A549 (cell line): ENCODE data around the gene VIPR2. TPM values are rescaled to one million over a fixed set of nuclear protein-coding genes. Genes with fewer than 3 reads are reported as not detected.

ENCODE experiments used
- ATAC-seq, 2 experiments: fragments of 200-7000 bp in 1 of 2; fragments of >200 bp in 1 of 2; cut with Nextera tagmentation in 1 of 2; cut with Tn5 transposase in 1 of 2; 3 replicates each; pipeline versions ENCODE4 v1.8.0 to v1.9.1; 2018 to 2020; ENCODE audit warnings: mild to moderate bottlenecking in 1 of 2, moderate library complexity in 1 of 2
- CTCF ChIA-PET: fragments of 300-600 bp; sonication (Branson Sonifier 250); formaldehyde crosslinking; extraction: SDS; loops from one replicate; lab custom pipeline; 2021; ENCODE audit warnings: antibody characterized with exemption, inconsistent platforms; lab: Yijun Ruan, JAX
- POLR2A ChIA-PET: fragments of 350-600 bp; formaldehyde crosslinking; extraction: SDS; loops from one replicate; lab custom pipeline; 2021; ENCODE audit warnings: antibody characterized with exemption, inconsistent platforms; lab: Yijun Ruan, JAX
- DNase-seq, 2 experiments: peaks; one replicate each; pipeline versions ENCODE4 v3.0.0 to v3.0.0-alpha.2; 2011 to 2016; ENCODE audit warnings: low read depth in 1 of 2, low spot score in 1 of 2
- FAIRE-seq: peaks from 2 replicates; lab custom pipeline; 2011; peaks lifted over from hg19 to GRCh38; lab: Jason Lieb, UNC
- H3K27ac ChIP-seq, 2 experiments: fragments of >200 bp; sonication (Bioruptor Twin); formaldehyde crosslinking; 3 replicates each; pipeline ENCODE4 v1.5.1; 2016 to 2017
- H3K4me1 ChIP-seq: fragments of >200 bp; sonication (Bioruptor Twin); formaldehyde crosslinking; 3 replicates; pipeline ENCODE4 v1.6.1; 2016
- H3K4me2 ChIP-seq: fragments of >200 bp; sonication (Bioruptor Twin); formaldehyde crosslinking; 3 replicates; pipeline ENCODE4 v1.6.1; 2016
- H3K4me3 ChIP-seq: fragments of >200 bp; sonication (Bioruptor Twin); formaldehyde crosslinking; 3 replicates; pipeline ENCODE4 v1.5.1; 2016
- H3K9me3 ChIP-seq: fragments of >200 bp; sonication (Bioruptor Twin); formaldehyde crosslinking; 3 replicates; pipeline ENCODE4 v1.6.1; 2016
- BHLHE40 ChIP-seq: IDR thresholded peaks from 2 replicates; pipeline ENCODE4 v1.6.1; 2012; ENCODE audit warnings: low read depth, low read length, inconsistent platforms
- CEBPB ChIP-seq, 2 experiments: fragments of >200 bp in 1 of 2; sonication (Bioruptor Twin) in 1 of 2; formaldehyde crosslinking in 1 of 2; IDR thresholded peaks; 2 replicates each; pipeline ENCODE4 v1.6.1; 2012 to 2016
- EHMT2 ChIP-seq: fragments of 200-600 bp; sonication (generic); IDR thresholded peaks from 2 replicates; pipeline ENCODE4 v1.6.1; 2016; ENCODE audit warnings: antibody characterized with exemption, low read depth, mild to moderate bottlenecking, moderate library complexity
- ESRRA ChIP-seq: fragments of 150-350 bp; IDR thresholded peaks from 2 replicates; pipeline ENCODE4 v1.6.1; 2014; ENCODE audit warnings: mild to moderate bottlenecking, low read length, borderline replicate concordance
- FOSB ChIP-seq: fragments of 250-450 bp; sonication (Bioruptor Pico); IDR thresholded peaks from 2 replicates; pipeline ENCODE4 v1.5.0; 2020; ENCODE audit warnings: mild to moderate bottlenecking, moderate library complexity
- HEYL ChIP-seq: fragments of 250-450 bp; sonication (Bioruptor Pico); IDR thresholded peaks from 2 replicates; pipeline ENCODE4 v1.8.0; 2021; ENCODE audit warnings: mild to moderate bottlenecking, moderate library complexity
- HOXA7 ChIP-seq: fragments of 250-450 bp; sonication (Bioruptor Pico); IDR thresholded peaks from 2 replicates; pipeline ENCODE4 v1.5.0; 2020; ENCODE audit warnings: mild to moderate bottlenecking, moderate library complexity
- HOXB13 ChIP-seq: fragments of 250-450 bp; sonication (Bioruptor Pico); IDR thresholded peaks from 2 replicates; pipeline ENCODE4 v1.5.0; 2020; ENCODE audit warnings: low read depth, mild to moderate bottlenecking, moderate library complexity
- HOXB5 ChIP-seq: fragments of 250-450 bp; sonication (Bioruptor Pico); IDR thresholded peaks from 2 replicates; pipeline ENCODE4 v1.5.0; 2020; ENCODE audit warnings: mild to moderate bottlenecking, moderate library complexity
- JUNB ChIP-seq: fragments of >200 bp; sonication (Bioruptor Twin); formaldehyde crosslinking; IDR thresholded peaks from 2 replicates; pipeline ENCODE4 v1.6.1; 2016
- KDM5A ChIP-seq: fragments of 200-600 bp; sonication (generic); IDR thresholded peaks from 2 replicates; pipeline ENCODE4 v1.6.1; 2016; ENCODE audit warnings: antibody characterized with exemption, mild to moderate bottlenecking
- PHF8 ChIP-seq: fragments of 200-600 bp; sonication (generic); IDR thresholded peaks from 2 replicates; pipeline ENCODE4 v1.6.1; 2016; ENCODE audit warnings: low read depth, mild to moderate bottlenecking, antibody characterized with exemption, moderate library complexity, borderline replicate concordance
- POLR2A ChIP-seq: IDR thresholded peaks from 2 replicates; pipeline ENCODE4 v1.6.1; 2012; ENCODE audit warnings: mild to moderate bottlenecking, low read length
- POLR2AphosphoS2 ChIP-seq: conservative IDR thresholded peaks from 2 replicates; pipeline ENCODE4 v1.6.1; 2012; ENCODE audit warnings: low read length, improper control_type of control experiment, inconsistent platforms
- RARB ChIP-seq: fragments of 250-450 bp; sonication (Bioruptor Pico); IDR thresholded peaks from 2 replicates; pipeline ENCODE4 v1.8.0; 2021; ENCODE audit warnings: mild to moderate bottlenecking, moderate library complexity
- TFCP2L1 ChIP-seq: fragments of 250-450 bp; sonication (Bioruptor Pico); IDR thresholded peaks from 2 replicates; pipeline ENCODE4 v1.5.0; 2021; ENCODE audit warnings: mild to moderate bottlenecking
- TP53 ChIP-seq: fragments of 250-450 bp; sonication (Bioruptor Pico); IDR thresholded peaks from 2 replicates; pipeline ENCODE4 v1.5.0; 2021; ENCODE audit warnings: mild to moderate bottlenecking, moderate library complexity
- ZFP36 ChIP-seq: fragments of 450-650 bp; IDR thresholded peaks from 2 replicates; pipeline ENCODE4 v1.6.1; 2014; ENCODE audit warnings: borderline replicate concordance; ENCODE audit not compliant: partially characterized antibody
- ZNF302 ChIP-seq: fragments of 250-450 bp; sonication (Bioruptor Pico); IDR thresholded peaks from 2 replicates; pipeline ENCODE4 v1.9.0; 2021; ENCODE audit warnings: inconsistent platforms, mild to moderate bottlenecking, moderate library complexity
- ZSCAN20 ChIP-seq: fragments of 250-450 bp; sonication (Bioruptor Pico); IDR thresholded peaks from 2 replicates; pipeline ENCODE4 v1.8.0; 2022; ENCODE audit warnings: mild to moderate bottlenecking, moderate library complexity
- WGBS: methylation state at CpG from one replicate; pipeline ENCODE4 v1.1.6; 2017; ENCODE audit errors: missing lambda C conversion rate; 5-methylcytosine and 5-hydroxymethylcytosine counted together
- polyA plus RNA-seq, 4 experiments: library from polyadenylated mRNA; depleted of rRNA in 3 of 4; stranded (reverse); fragments of >200 nt; fragmentation: RNase III in 1 of 4; extraction: RNeasy Plus Mini Kit Qiagen cat#74134 plus additional on column Dnase treatment in 1 of 4; gene quantifications; 2 replicates in 3 of 4; 3 replicates in 1 of 4; pipeline ENCODE4 v1.2.3, GENCODE V29; 2011 to 2017
- TF ChIP-seq, protein P1 (sequence below): fragments of 450-650 bp; IDR thresholded peaks from 2 replicates; pipeline ENCODE4 v1.6.1; 2014; ENCODE audit warnings: antibody characterized with exemption
- TF ChIP-seq, protein P2 (sequence below): IDR thresholded peaks from 2 replicates; pipeline ENCODE4 v1.6.1; 2012; ENCODE audit warnings: low read depth, borderline replicate concordance
- TF ChIP-seq, protein P3 (sequence below): IDR thresholded peaks from 2 replicates; pipeline ENCODE4 v1.6.1; 2012

Gene VIPR2
- polyA plus RNA-seq, 2 of the 4 experiments (the other 2 are of a cell fraction), result not detected

DNA sequence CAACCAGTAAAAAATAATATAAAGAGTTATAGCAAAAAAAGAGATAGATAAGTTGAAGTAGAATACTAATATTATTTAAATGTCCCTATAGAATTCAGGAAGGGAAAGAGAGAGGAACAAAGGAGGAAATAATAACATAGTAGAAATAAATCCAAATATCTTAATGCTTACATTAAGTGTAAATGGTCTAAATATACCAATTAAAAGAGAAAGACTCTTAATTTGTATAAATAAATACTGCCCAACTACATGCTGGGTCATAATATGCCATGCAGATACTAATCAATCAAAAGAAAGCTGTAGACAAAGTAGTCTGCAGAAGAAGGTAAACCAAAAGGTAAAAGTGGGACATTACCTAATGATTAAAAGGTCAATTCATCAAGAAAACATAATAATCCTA lies 43.3 kb upstream of the VIPR2 start:
- CTCF ChIA-PET, result no interaction called here
- H3K4me1 ChIP-seq, result no peaks in the 10 kb centered on the region
- DNase-seq, result no peak
- ATAC-seq, result no peak
- FAIRE-seq, result no peak
- H3K27ac ChIP-seq, result no peak overlapping the region
- TF ChIP-seq EHMT2, result no peak
- no peak for TF ChIP-seq TP53 (CRISPR knock-in tag)
- TF ChIP-seq, protein P1, sequence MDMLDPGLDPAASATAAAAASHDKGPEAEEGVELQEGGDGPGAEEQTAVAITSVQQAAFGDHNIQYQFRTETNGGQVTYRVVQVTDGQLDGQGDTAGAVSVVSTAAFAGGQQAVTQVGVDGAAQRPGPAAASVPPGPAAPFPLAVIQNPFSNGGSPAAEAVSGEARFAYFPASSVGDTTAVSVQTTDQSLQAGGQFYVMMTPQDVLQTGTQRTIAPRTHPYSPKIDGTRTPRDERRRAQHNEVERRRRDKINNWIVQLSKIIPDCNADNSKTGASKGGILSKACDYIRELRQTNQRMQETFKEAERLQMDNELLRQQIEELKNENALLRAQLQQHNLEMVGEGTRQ, result no peak
- no peak for TF ChIP-seq HOXB13 (CRISPR knock-in tag)
- no peak for TF ChIP-seq ZNF302 (CRISPR knock-in tag)
- no peak for TF ChIP-seq ZSCAN20 (CRISPR knock-in tag)
- TF ChIP-seq, protein P2, sequence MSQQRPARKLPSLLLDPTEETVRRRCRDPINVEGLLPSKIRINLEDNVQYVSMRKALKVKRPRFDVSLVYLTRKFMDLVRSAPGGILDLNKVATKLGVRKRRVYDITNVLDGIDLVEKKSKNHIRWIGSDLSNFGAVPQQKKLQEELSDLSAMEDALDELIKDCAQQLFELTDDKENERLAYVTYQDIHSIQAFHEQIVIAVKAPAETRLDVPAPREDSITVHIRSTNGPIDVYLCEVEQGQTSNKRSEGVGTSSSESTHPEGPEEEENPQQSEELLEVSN, result no peak
- no peak for TF ChIP-seq ESRRA
- no peak for TF ChIP-seq ZFP36
- no peak for TF ChIP-seq HOXA7 (CRISPR knock-in tag)
- TF ChIP-seq POLR2A, result no peak
- TF ChIP-seq, all 56 proteins: peak for 0
- no peak overlapping the region for H3K4me2 ChIP-seq
- no peak overlapping the region for H3K4me3 ChIP-seq
- H3K9me3 ChIP-seq, result peaks cover 10% of the 10 kb centered on the region
- POLR2A ChIA-PET, result no interaction called here

DNA sequence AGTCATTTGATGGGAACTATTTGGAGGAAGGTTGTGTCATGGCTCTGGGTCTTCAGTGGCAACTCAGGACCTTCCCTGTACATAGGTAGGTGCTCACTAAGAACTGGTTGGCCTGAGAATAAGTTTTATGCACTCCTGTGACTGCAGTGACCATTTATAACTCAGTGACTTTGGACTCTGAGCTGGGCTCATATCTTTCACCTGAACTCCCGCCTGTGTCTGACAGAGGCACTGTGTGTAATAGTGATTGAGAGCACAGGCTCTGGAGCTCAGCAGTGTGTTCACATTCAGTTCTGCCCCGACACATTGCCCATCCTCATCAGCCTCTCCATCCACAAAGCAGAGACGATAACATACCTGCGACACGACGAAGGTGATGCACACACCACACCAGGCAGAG lies 34.6 kb upstream of the VIPR2 start:
- Histone ChIP-seq H3K27ac (no peak overlapping the region), H3K9me3 (peaks cover 7% of the 10 kb centered on the region; the same call in 1 of the 3 replicates), H3K4me1 (no peaks in the 10 kb centered on the region), H3K4me2 (no peak overlapping the region)
- DNase-seq (no peak), ATAC-seq (no peak)
- POLR2A ChIA-PET, result no interaction called here
- CTCF ChIA-PET, result no interaction called here
- TF ChIP-seq POLR2A (no peak), KDM5A (no peak), PHF8 (no peak), HOXB5 (CRISPR knock-in tag) (no peak), HEYL (CRISPR knock-in tag) (no peak), BHLHE40 (no peak), POLR2AphosphoS2 (no peak), ZSCAN20 (CRISPR knock-in tag) (no peak), FOSB (CRISPR knock-in tag) (no peak), JUNB (no peak), RARB (CRISPR knock-in tag) (no peak), TFCP2L1 (CRISPR knock-in tag) (no peak), CEBPB (IDR thresholded peaks at IDR 0.05) (no peak), ESRRA (no peak), EHMT2 (no peak)
- TF ChIP-seq, protein P2, result no peak
- TF ChIP-seq, protein P3, sequence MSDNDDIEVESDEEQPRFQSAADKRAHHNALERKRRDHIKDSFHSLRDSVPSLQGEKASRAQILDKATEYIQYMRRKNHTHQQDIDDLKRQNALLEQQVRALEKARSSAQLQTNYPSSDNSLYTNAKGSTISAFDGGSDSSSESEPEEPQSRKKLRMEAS, result no peak
- TF ChIP-seq, all 56 proteins: peak for 0
- 62% methylated on average over 6 of the region's 6 CpGs for WGBS
- no peak overlapping the region for H3K4me3 ChIP-seq
- no peak for FAIRE-seq
